GM21723 (cell line): Measurements from ENCODE around the gene AIG1.

Experiments
- ATAC-seq: cut with Tn5 transposase; IDR thresholded peaks from one replicate; pipeline ENCODE4 v1.9.1; 2021; ENCODE audit warnings: mild to moderate bottlenecking, moderate library complexity; ENCODE audit not compliant: unreplicated experiment

Gene AIG1

GRCh38 chr6:143261899-143262436 lies 201.3 kb downstream of the AIG1 start:
- no peak for ATAC-seq

- ATAC-seq = no peak
These were observed 202.2 kb downstream of the AIG1 start for GRCh38 chr6:143262859-143263258.

DNA sequence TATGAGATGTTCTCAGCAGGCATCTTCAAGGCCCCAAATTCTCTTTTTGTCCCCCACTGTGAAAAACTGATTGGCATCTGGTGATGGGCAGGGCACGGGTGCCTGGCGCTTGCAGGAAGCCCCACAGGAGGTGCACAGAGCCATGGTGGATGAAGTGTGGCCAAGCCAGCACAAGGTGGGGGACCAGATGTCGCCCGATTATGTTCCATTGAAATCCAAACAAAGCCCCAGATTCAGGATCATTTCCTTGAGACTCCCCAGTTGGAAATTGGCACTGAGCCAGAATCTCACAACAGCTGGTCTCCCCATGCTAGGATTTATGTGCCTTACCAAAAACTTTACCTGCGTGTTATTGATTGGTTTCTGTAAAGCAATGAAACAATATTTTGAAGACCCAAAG lies 203.7 kb downstream of the AIG1 start:
- ATAC-seq = no peak

DNA sequence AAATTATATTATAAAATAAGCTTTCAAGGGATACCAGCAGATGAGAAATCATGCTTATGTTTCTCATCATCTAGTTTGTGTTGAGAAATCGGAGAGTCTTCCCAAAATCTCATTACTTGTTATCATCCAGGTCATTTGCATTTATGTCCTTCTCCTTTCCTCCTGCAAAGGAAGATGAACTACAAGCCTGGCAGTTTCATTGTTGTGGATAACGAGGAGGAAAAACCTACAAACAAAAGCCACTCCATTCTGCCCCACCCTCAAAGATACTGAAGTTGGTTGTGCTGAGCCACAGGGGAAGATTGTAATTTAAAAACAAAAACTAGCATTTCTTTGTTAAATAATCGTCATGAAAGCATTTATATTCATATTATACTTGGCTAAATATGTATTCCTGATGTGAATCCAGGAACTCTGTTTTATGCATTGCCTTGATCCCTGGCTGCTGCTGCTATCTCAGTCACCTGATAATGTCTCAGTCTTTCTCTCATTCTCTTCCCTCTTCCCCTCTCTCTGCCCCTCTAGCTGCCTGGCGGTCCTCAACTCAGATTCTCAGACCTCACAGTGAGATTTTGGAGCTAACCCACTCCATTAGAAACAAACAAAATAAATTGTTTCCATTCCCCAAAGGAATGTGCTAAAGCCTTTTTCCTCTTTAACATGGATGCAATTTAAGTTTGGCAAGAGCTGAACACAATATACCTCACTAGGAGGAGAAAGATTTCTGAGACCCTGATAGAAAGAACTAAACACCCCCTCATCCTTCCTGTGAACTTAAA lies 204.5 kb downstream of the AIG1 start:
- ATAC-seq = no peak

DNA sequence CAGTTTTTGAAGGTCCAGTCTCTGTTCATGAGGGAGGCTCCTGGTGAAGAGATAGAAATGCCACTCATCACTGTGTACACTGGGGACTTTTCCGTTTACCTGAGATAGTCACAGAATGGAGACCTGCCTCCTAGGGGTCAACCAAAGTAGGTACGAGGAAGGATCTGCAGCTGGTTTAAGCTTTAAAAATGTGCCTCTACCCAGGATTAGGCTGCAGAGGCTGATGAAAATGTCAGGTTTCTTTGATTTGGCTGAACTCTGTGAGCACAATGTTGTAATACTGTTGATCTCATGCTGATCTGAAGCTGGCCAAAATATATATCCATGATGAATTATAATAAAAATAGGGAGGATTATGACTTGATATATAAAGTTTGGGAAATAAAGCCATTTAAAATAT lies 207.1 kb downstream of the AIG1 start:
- ATAC-seq = no peak

- no peak for ATAC-seq
These were observed 207.8 kb downstream of the AIG1 start for GRCh38 chr6:143268439-143268838.

DNA sequence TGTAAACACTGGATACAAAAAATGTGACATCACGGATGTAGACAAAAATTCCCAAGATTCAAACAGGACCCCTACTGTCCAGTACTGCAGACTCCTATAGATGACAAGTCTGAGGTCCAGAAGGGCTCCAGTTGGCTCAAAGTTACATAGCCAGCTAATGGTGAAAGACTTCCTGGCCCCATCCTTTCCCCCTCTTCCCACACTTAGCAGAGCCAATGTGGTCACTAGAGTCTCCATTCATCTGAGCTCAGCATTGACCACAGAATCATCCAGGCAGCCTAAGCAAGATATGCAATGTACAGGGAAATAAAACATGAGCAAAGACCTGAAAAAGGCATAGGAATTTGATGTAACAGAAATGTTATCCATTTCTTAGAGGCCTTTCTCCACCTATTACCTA lies 209.3 kb downstream of the AIG1 start:
- ATAC-seq = no peak

DNA sequence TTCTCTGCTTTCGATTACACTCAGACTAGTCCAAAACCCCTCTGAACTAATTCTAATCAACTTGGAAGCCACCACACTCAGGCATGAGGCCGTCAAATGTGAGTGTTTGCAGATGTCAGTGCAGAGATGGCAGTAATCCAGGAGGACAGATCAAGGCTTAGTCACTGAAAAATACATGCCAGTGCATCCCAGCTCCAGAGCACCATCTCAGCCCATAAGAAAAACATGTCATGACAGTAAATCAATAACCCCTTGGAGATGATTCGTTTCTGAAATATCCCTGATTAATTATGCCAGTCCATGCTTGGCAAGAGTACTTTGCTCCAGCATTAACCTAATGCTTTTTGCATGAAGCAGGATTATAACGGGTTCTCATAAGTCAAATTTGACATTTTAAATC lies 210.3 kb downstream of the AIG1 start:
- no peak for ATAC-seq

DNA sequence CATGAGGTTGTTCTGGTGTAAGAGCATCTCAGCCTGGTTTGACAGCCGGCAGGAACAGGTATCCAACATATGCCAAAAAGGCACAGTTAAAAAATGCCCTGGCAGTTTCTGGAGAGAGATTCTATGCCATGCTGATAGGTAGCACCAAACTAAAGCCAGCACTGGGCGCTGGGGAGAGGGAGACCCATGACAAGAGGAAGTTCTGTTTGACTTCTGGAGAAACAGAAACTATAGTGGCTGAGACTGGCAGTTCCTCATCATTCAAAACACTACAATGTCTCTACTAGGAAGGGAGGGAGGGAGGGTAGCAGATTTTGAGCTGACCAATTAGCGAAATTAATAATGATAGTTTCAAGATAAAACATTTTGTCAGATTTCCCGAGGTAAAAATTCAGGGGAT lies 215.7 kb downstream of the AIG1 start:
- peak; percentile 98 for ATAC-seq

GRCh38 chr6:143279385-143279784 lies 218.7 kb downstream of the AIG1 start:
- ATAC-seq = no peak

GRCh38 chr6:143283887-143284645 lies 223.4 kb downstream of the AIG1 start:
- ATAC-seq = no peak

- ATAC-seq = no peak
These were observed 225.6 kb downstream of the AIG1 start for GRCh38 chr6:143286251-143286795.

GRCh38 chr6:143288923-143289322 lies 228.2 kb downstream of the AIG1 start:
- no peak for ATAC-seq

DNA sequence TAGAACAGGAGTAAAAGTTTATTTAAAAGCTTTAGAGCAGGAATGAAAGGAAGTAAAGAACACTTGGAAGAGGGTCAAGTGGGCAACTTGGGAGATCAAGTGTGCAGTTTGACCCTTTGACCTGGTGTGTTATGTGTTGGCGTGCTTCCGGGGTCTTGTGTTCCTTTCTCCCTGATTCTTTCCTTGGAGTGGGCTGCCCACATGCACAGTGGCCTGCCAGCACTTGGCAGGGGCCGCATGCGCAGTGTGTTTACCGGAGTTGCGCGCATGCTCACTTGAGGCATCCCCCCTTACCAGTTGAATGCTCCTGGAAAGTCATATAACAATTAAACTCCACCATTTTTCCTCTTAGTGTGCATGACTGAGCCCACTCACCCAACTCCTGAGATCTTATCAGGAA lies 229.5 kb downstream of the AIG1 start:
- no peak for ATAC-seq

- no peak for ATAC-seq
These were observed 232.8 kb downstream of the AIG1 start for GRCh38 chr6:143293523-143293922.

- ATAC-seq = no peak
These were observed 233.7 kb downstream of the AIG1 start for GRCh38 chr6:143294265-143294860.

DNA sequence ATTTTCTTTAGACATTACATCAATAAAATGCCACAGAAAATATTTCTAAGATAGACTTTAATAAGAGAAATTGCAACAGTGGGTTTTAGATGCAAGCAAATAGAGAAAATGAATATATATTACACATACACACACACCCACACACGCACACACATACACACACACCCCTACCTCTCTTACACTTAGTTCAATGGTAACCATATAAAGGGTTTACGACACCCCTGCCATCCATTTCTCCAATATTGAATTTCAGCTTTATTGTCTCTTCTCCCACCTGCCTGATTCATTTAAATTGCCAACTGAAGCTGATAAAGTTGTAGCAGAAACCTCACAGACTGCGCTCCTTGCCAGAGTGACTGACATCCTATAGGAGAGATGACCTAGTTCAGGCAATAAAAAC lies 235.2 kb downstream of the AIG1 start:
- ATAC-seq = no peak

DNA sequence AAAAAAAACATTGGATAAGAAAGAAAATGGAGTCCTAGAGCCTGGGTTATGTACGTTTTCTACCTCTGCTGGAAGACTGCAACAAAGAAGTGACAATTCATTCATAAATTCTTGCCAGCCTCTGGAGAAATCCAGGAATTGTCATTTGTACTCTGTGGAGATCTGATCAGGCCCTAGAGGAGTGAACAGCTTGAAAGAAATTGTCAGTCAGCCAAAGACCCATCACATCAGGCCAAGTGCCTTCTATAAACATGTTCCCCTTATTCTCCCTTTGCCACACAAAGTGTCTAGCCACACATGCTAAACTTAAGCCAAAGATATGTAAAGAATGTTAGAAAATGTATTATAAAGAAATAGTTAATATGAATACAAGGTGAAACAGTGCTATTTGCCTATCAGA lies 237.4 kb downstream of the AIG1 start:
- ATAC-seq = no peak

GRCh38 chr6:143299253-143300166 lies 238.8 kb downstream of the AIG1 start:
- ATAC-seq = peak; percentile 91

DNA sequence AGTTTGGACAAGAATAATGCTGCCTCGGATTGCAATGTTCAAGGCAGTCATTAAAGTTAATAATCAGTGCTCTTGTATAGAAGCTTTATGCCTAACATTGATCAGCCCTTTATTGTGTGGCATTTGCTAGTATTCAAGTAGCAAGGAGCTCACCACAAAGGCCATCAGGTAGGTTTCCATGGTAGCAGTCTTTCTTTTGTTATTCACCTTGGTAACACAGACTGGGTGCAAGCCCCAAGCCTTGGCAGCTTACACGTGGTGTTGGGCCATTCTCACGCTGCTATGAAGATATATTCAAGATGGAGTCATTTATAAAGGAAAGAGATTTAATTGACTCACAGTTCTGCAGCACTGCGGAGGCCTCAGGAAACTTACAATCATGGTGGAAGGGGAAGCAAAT lies 240.5 kb downstream of the AIG1 start:
- ATAC-seq = no peak
